Endothelial cell of umbilical vein (primary cell): ENCODE data around the gene ATP2B2.

Source experiments
- CTCF ChIP-seq, 2 donors: IDR thresholded peaks; 1 replicate in 1 of 2; 2 replicates in 1 of 2; pipeline ENCODE4 v1.5.1; 2011; ENCODE audit warnings: low read length in 2 of 2, mild to moderate bottlenecking in 2 of 2, moderate library complexity in 2 of 2, control low read depth in 1 of 2, inconsistent platforms in 1 of 2, low read depth in 1 of 2; ENCODE audit not compliant: insufficient read depth in 1 of 2; ENCODE audit errors: extremely low read depth in 1 of 2
- GATA2 ChIP-seq: IDR thresholded peaks from 2 replicates; pipeline ENCODE4 v1.7.0; 2011; ENCODE audit warnings: low read depth, mild to moderate bottlenecking, moderate library complexity, mixed read lengths, low read length; ENCODE audit not compliant: insufficient read length, insufficient read depth

DNA sequence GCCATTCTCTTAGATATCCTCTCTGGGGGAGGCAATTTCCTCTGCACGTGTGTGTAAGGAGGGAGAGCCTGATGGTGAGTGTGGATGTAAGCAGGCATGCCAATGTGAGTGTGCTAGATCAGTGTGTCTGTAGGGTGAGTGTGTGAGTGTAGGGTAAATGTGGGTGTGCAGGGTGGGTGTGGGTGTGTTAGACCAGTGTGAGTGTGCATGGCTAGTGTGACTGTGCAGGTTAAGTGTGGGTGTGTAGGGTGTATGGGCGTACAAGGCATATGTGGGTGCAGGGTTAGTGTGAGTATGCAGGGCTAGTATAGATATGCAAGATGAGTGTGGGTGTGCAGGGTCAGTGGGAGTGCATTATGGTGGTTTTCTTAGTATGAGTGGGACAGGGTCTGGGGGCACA is 48.4 kb downstream of the ATP2B2 start:
- TF ChIP-seq CTCF (IDR thresholded peaks at IDR 0.05; ENCODE audit: extremely low read depth in 1 of 2, insufficient read depth in 1 of 2, low read depth in 1 of 2, low read length in 2 of 2), result no peak
- no peak for TF ChIP-seq GATA2
